ENCODE results near the gene APLN.

The APLN gene

DNA sequence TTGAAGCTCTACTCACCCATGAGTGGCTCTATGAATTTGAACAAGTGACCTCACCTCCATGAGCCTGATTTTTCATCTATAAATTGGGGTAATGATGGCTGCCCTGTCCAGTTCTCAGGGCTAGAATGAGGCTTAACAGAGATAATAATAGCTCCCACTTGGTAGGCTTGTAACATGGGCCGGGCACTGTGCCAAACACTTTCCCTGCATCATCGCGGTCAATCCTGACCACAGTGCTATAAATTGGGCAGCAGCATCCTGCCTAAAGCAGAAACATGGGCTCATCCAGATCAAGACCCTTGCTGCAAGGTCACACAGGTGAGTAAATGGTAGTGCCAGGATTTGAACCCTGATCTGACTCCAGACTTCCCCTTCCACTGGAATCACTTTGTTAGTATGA lies 12.8 kb downstream of the APLN start:
- H3K4me3 ChIP-seq (ENCODE audit: low read length), result no peak overlapping the region
- TF ChIP-seq ZNF274 (IDR thresholded peaks at IDR 0.05; ENCODE audit: low read depth, low read length), result no peak

- H3K4me3 ChIP-seq (ENCODE audit: low read length), result no peak overlapping the region
- no peak for TF ChIP-seq ZNF274 (IDR thresholded peaks at IDR 0.05; ENCODE audit: low read depth, low read length)
Measured at GRCh38 chrX:129641469-129641868, 13.3 kb downstream of the APLN start.

DNA sequence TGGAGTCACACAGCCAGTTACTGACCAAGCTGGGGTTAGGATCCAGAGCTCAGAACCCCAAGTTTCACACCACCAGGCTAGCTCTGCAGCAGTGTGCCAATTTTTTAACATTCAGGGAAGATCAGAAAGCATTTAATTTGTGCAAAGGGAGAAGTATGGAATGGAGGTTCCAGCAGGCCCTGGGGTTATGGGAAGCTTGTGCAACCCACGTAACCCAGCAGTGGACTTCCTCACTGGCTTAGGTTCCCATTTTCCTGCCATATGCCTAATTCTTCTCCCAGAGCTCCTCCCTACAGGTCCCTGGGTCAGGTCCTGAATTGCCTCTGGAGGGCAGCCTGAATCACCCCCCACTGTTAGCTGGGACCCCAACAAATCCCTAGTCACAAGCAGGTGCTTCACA lies 14.0 kb downstream of the APLN start:
- no peak overlapping the region for H3K4me3 ChIP-seq (ENCODE audit: low read length)
- TF ChIP-seq ZNF274 (IDR thresholded peaks at IDR 0.05; ENCODE audit: low read depth, low read length), result no peak

DNA sequence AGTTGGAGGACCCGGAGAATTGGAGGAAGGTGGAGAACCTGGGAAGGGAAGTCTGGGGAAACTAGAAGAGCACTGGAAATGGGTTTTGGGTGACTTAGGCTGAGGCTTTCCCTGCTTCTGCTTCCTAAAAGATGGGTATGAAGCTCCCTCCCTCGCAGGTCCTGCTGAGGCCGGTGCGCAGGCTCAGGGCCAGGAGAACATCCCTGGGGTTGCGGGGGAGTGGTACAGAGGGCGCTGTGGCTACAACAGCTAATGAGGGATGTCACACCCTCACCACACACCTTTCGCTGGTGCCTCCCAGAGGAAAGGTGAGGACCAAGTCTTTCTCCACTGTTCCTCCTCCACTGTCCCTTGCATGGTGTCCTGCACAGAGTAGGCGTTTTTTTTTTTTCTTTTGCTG lies 15.8 kb downstream of the APLN start:
- H3K4me3 ChIP-seq (ENCODE audit: low read length), result no peak overlapping the region
- no peak for TF ChIP-seq ZNF274 (IDR thresholded peaks at IDR 0.05; ENCODE audit: low read depth, low read length)

- no peak for TF ChIP-seq ZNF274 (IDR thresholded peaks at IDR 0.05; ENCODE audit: low read depth, low read length)
- no peak overlapping the region for H3K4me3 ChIP-seq (ENCODE audit: low read length)
Measured at GRCh38 chrX:129637217-129638109, 17.3 kb downstream of the APLN start.

GRCh38 chrX:129636175-129636681 lies 18.5 kb downstream of the APLN start:
- H3K4me3 ChIP-seq (ENCODE audit: low read length), result no peak overlapping the region
- no peak for TF ChIP-seq ZNF274 (IDR thresholded peaks at IDR 0.05; ENCODE audit: low read depth, low read length)

DNA sequence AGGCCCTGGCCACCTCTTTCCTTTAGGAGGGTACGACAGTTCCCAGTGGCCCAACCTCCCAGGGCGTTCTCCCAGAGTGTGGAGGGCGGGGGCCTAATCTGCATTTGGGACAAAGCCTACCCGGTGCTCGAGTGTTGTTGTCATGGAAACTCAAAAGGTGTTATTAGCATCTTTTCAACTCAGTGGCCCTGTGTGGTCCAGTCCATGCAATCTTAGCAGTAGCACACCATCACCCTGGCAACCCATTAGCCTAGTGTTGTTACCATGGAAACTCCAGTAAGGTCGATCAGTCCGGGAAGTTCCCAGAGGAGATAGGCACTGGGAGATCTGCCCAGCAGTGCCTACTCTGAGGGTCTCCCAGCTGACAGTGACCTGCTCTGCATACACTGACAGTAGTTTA lies 20.2 kb downstream of the APLN start:
- no peak overlapping the region for H3K4me3 ChIP-seq (ENCODE audit: low read length)
- TF ChIP-seq ZNF274 (IDR thresholded peaks at IDR 0.05; ENCODE audit: low read depth, low read length), result no peak

GRCh38 chrX:129632443-129632842 lies 22.3 kb downstream of the APLN start:
- H3K4me3 ChIP-seq (ENCODE audit: low read length), result no peak overlapping the region
- TF ChIP-seq ZNF274 (IDR thresholded peaks at IDR 0.05; ENCODE audit: low read depth, low read length), result no peak

DNA sequence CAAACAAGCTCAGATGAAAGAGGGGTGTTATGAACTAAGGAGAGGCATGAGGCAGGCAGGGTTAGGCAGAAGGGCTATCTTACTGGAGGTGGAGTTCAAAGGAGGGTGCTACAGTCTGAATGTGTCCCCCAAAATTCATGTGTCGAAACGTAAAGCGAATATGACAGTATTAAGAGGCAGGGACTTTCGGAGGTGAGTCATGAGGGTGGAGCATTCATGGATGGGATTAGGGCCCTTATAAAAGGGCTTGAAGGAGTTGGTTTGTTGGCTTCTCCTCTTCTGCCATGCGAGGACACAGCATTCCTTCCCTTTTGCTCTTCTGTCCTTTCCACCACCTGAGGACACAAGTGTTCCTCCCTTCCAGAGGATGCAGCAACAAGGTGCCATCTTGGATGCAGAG lies 22.9 kb downstream of the APLN start:
- no peak for TF ChIP-seq ZNF274 (IDR thresholded peaks at IDR 0.05; ENCODE audit: low read depth, low read length)
- no peak overlapping the region for H3K4me3 ChIP-seq (ENCODE audit: low read length)

DNA sequence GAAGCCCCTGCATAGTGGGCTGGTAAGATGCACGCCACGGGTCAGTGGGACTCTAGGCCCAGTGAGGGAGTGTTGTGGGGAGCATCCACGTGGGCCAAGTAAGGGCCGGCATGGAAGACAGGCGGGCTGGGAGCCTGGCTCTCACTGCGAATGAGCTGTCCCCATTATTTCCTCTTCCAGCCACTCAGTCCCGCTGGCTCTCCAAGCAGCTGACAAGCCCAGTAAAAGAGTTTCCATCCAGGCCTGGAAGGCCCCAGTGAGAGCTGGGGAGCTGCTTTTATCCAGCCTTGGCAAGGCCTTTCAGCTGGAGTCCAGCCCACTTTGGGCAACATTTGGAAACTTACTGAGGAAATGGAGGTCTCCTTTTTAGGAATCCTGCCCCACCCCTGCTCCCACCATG lies 24.9 kb downstream of the APLN start:
- TF ChIP-seq ZNF274 (IDR thresholded peaks at IDR 0.05; ENCODE audit: low read depth, low read length), result no peak
- H3K4me3 ChIP-seq (ENCODE audit: low read length), result no peak overlapping the region

- TF ChIP-seq ZNF274 (IDR thresholded peaks at IDR 0.05; ENCODE audit: low read depth, low read length), result no peak
- H3K4me3 ChIP-seq (ENCODE audit: low read length), result no peak overlapping the region
Measured at GRCh38 chrX:129626026-129626425, 28.7 kb downstream of the APLN start.

GRCh38 chrX:129622757-129623301 lies 31.9 kb downstream of the APLN start:
- no peak for TF ChIP-seq ZNF274 (IDR thresholded peaks at IDR 0.05; ENCODE audit: low read depth, low read length)
- H3K4me3 ChIP-seq (ENCODE audit: low read length), result no peak overlapping the region

DNA sequence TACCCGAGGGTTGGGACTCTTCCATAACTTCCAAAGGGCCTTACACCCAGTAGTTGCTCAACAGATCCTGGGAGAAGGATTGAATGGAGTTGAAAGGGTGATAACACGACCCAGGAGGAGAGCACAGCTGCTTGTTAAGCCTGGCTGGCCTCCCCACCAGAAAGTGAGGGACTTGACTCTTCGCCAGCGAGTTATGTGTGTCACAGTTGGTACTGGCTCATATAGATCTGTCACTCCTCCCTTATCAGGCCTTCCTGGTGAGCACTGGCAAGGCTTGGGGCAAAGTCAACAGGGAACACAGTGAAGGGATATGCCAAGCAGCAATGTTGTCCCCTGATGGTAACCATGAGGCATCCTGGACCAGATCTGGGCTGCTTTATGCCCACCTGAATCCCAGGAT lies 35.8 kb downstream of the APLN start:
- no peak for TF ChIP-seq ZNF274 (IDR thresholded peaks at IDR 0.05; ENCODE audit: low read depth, low read length)

DNA sequence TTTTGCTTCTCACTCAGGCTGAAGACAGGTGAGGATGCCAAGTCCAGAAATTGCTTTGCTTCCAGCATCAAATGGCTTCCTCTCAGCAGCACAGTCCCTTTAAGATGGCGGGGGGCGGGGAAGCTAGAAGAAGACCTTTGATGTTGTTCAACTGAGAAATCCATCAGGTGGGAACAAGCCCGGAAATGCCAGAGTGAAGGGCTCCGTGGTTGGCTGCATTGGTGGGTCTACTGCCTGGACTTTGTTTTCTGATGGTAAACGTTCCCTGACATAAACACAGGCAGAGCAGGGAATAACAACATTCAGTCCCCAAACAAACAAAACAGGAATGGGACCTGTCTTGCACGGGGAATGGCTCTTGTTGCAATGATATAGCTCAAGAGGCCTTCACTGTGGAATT lies 37.3 kb downstream of the APLN start:
- no peak for TF ChIP-seq ZNF274 (IDR thresholded peaks at IDR 0.05; ENCODE audit: low read depth, low read length)

More for the DNA sequence above, 35.8 kb downstream of the APLN start:
- H3K4me3 ChIP-seq (ENCODE audit: low read length), result no peak overlapping the region

More for the DNA sequence above, 37.3 kb downstream of the APLN start:
- no peak overlapping the region for H3K4me3 ChIP-seq (ENCODE audit: low read length)
